SK-N-SH (cell line): ENCODE measurements around the gene EPHA3. TPM values are rescaled to one million over a fixed set of nuclear protein-coding genes. Genes with fewer than 3 reads are reported as not detected.

ENCODE experiments used
- CTCF ChIA-PET: fragments of 300-600, 350-600 bp; formaldehyde crosslinking; extraction: SDS; loops from one replicate; lab custom pipeline; 2021; lab: Yijun Ruan, JAX
- POLR2A ChIA-PET: fragments of 350-600 bp; sonication (Branson Sonifier 250); formaldehyde crosslinking; extraction: SDS; loops from one replicate; lab custom pipeline; 2020; ENCODE audit warnings: antibody characterized with exemption, inconsistent platforms; lab: Yijun Ruan, JAX
- DNase-seq: peaks from one replicate; pipeline ENCODE4 v3.0.0; 2012
- H2AFZ ChIP-seq: fragments of 200-600 bp; sonication (generic); 2 replicates; pipeline ENCODE4 v1.8.1; 2016; ENCODE audit warnings: antibody characterized with exemption, mild to moderate bottlenecking, low read depth
- H3F3A ChIP-seq: fragments of 200-600 bp; sonication (generic); replicated peaks from 2 replicates; pipeline ENCODE3; 2016; ENCODE audit warnings: antibody characterized with exemption, mild to moderate bottlenecking; ENCODE audit not compliant: insufficient read depth
- H3K27ac ChIP-seq, 2 experiments: fragments of 200-500 bp in 1 of 2; fragments of 200-600 bp in 1 of 2; sonication (Bioruptor generic) in 1 of 2; sonication (generic), shearing (Covaris generic) in 1 of 2; 2 replicates each; pipeline versions ENCODE4 v1.5.1 to v1.6.1; 2014 to 2016; ENCODE audit warnings: low read depth in 2 of 2, inconsistent platforms in 1 of 2, low read length in 1 of 2, mild to moderate bottlenecking in 1 of 2, mixed read lengths in 1 of 2
- H3K27me3 ChIP-seq: fragments of 200-600 bp; sonication (generic), shearing (Covaris generic); 2 replicates; pipeline ENCODE4 v1.6.1; 2016; ENCODE audit warnings: mixed run types; ENCODE audit not compliant: insufficient read depth
- H3K36me3 ChIP-seq, 2 experiments: fragments of 200-500 bp in 1 of 2; fragments of 200-600 bp in 1 of 2; sonication (Bioruptor generic) in 1 of 2; sonication (generic) in 1 of 2; replicated peaks in 1 of 2; 2 replicates each; pipeline versions ENCODE3 to v1.5.1; 2014 to 2016; ENCODE audit warnings: low read length in 1 of 2, mild to moderate bottlenecking in 1 of 2; ENCODE audit not compliant: insufficient read depth in 2 of 2, control insufficient read depth in 1 of 2
- H3K4me1 ChIP-seq, 2 experiments: fragments of 200-500 bp in 1 of 2; fragments of 200-600 bp in 1 of 2; sonication (Bioruptor generic) in 1 of 2; sonication (generic), shearing (Covaris generic) in 1 of 2; 2 replicates each; pipeline versions ENCODE4 v1.5.1 to v1.6.1; 2014 to 2016; ENCODE audit warnings: low read depth in 1 of 2, low read length in 1 of 2, mixed run types in 1 of 2; ENCODE audit not compliant: insufficient read depth in 2 of 2, control insufficient read depth in 1 of 2
- H3K4me2 ChIP-seq: fragments of 200-600 bp; sonication (generic), shearing (Covaris generic); 2 replicates; pipeline ENCODE4 v1.6.1; 2017; ENCODE audit warnings: mixed run types
- H3K4me3 ChIP-seq, 2 experiments: fragments of 200-500 bp in 1 of 2; fragments of 200-600 bp in 1 of 2; sonication (Bioruptor generic) in 1 of 2; sonication (generic), shearing (Covaris generic) in 1 of 2; 2 replicates each; pipeline versions ENCODE4 v1.5.1 to v1.8.1; 2014 to 2016; ENCODE audit warnings: low read depth in 2 of 2, inconsistent platforms in 1 of 2, low read length in 1 of 2, mild to moderate bottlenecking in 1 of 2, mixed read lengths in 1 of 2, moderate library complexity in 1 of 2
- H3K79me2 ChIP-seq: fragments of 200-600 bp; sonication (generic); 2 replicates; pipeline ENCODE4 v1.8.1; 2017; ENCODE audit warnings: mild to moderate bottlenecking; ENCODE audit not compliant: insufficient read depth
- H3K9ac ChIP-seq: fragments of 200-600 bp; sonication (generic); 2 replicates; pipeline ENCODE4 v1.6.1; 2017; ENCODE audit warnings: mixed run types
- H3K9me2 ChIP-seq: fragments of 200-600 bp; sonication (generic); 2 replicates; pipeline ENCODE4 v1.6.1; 2017; ENCODE audit warnings: mixed run types
- H3K9me3 ChIP-seq: fragments of 200-600 bp; sonication (generic); 2 replicates; pipeline ENCODE4 v1.6.1; 2017; ENCODE audit warnings: mixed run types, mild to moderate bottlenecking, moderate library complexity
- H4K20me1 ChIP-seq: fragments of 200-600 bp; sonication (generic); 2 replicates; pipeline ENCODE4 v1.6.1; 2017; ENCODE audit warnings: mild to moderate bottlenecking, mixed run types; ENCODE audit not compliant: insufficient read depth
- CTCF ChIP-seq: fragments of 200-600 bp; sonication (generic); IDR thresholded peaks from 2 replicates; pipeline ENCODE4 v1.6.1; 2017; ENCODE audit warnings: antibody characterized with exemption, mild to moderate bottlenecking, moderate library complexity
- ELF1 ChIP-seq: IDR thresholded peaks from 2 replicates; pipeline ENCODE4 v1.4.0; 2012
- EP300 ChIP-seq, 2 experiments: IDR thresholded peaks; 2 replicates each; pipeline versions ENCODE4 v1.4.0 to v1.6.1; 2012; ENCODE audit warnings: borderline replicate concordance in 1 of 2, low read depth in 1 of 2, low read length in 1 of 2
- FOSL2 ChIP-seq: IDR thresholded peaks from 2 replicates; pipeline ENCODE4 v1.4.0; 2012; ENCODE audit warnings: low read depth, mild to moderate bottlenecking, moderate library complexity, borderline replicate concordance
- FOXJ3 ChIP-seq: sonication (generic); formaldehyde crosslinking; IDR thresholded peaks from 2 replicates; pipeline ENCODE4 v1.5.1; 2020; ENCODE audit warnings: mild to moderate bottlenecking, missing genetic modification reagents
- FOXM1 ChIP-seq: IDR thresholded peaks from 2 replicates; pipeline ENCODE4 v1.4.0; 2012; ENCODE audit warnings: low read depth, mild to moderate bottlenecking
- GATA2 ChIP-seq: sonication (generic); formaldehyde crosslinking; IDR thresholded peaks from 2 replicates; pipeline ENCODE4 v1.5.0; 2020; ENCODE audit warnings: mild to moderate bottlenecking, missing genetic modification reagents
- IRF3 ChIP-seq: fragments of 150-350 bp; IDR thresholded peaks from 2 replicates; pipeline ENCODE4 v1.6.1; 2016; ENCODE audit warnings: mild to moderate bottlenecking, low read depth, low read length
- MXI1 ChIP-seq: IDR thresholded peaks from 2 replicates; pipeline ENCODE4 v1.6.1; 2012; ENCODE audit warnings: mild to moderate bottlenecking, low read depth, low read length, improper control_type of control experiment
- PBX3 ChIP-seq: IDR thresholded peaks from 2 replicates; pipeline ENCODE4; 2012
- POLR2AphosphoS5 ChIP-seq: IDR thresholded peaks from 2 replicates; pipeline ENCODE4 v1.6.1; 2012; ENCODE audit warnings: low read depth, low read length
- RFX5 ChIP-seq: IDR thresholded peaks from 2 replicates; pipeline ENCODE4 v1.6.1; 2012; ENCODE audit warnings: mild to moderate bottlenecking, improper control_type of control experiment, low read length
- SMC3 ChIP-seq: IDR thresholded peaks from 2 replicates; pipeline ENCODE4 v1.6.1; 2012; ENCODE audit warnings: low read depth, low read length, improper control_type of control experiment
- USF2 ChIP-seq: fragments of 150-350 bp; IDR thresholded peaks from 2 replicates; pipeline ENCODE4 v1.6.1; 2017; ENCODE audit warnings: antibody characterized with exemption, low read length, low read depth, borderline replicate concordance
- YY1 ChIP-seq: IDR thresholded peaks from 2 replicates; pipeline ENCODE4 v1.4.0; 2012; ENCODE audit warnings: low read depth, mild to moderate bottlenecking
- polyA plus RNA-seq, 3 experiments: library from polyadenylated mRNA; depleted of rRNA; stranded (reverse); fragments of >200 nt; gene quantifications; 2 replicates each; pipeline ENCODE4 v1.2.3, GENCODE V29; 2012
- TF ChIP-seq, protein P1 (sequence below): IDR thresholded peaks from 2 replicates; pipeline ENCODE4 v1.4.0; 2012; ENCODE audit warnings: low read depth, borderline replicate concordance

EPHA3 gene
- polyA plus RNA-seq, 1 of the 3 experiments (the other 2 are of a cell fraction): not detected

DNA sequence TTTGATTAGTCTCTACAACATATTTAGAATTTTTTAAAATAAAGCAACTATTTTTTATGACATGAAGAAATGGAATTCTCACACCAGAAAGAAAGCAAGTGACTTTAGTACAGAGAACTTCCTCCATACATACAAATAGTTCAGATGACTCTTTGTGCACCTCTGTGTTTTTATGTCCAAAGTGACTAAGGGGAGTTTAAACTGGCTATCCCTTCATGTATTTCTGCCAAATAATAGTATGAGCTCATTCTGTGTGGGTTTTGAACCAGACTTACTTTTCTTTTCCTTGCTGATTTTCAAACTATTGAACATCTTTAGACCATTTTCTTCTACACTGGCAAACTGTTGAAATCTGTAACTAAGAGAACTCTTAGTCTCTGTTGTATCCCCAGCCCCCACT is 196.3 kb downstream of the EPHA3 start:
- TF ChIP-seq PBX3: no peak
- no peak for TF ChIP-seq POLR2AphosphoS5
- TF ChIP-seq SMC3: no peak
- TF ChIP-seq FOXM1: no peak
- TF ChIP-seq FOSL2: no peak
- TF ChIP-seq EP300 (IDR thresholded peaks at IDR 0.05; ENCODE audit: borderline replicate concordance in 1 of 2, low read depth in 1 of 2, low read length in 1 of 2): no peak
- TF ChIP-seq FOXJ3: no peak
- no peak for TF ChIP-seq MXI1
- no peak for TF ChIP-seq USF2
- no peak for TF ChIP-seq CTCF
- no peak for TF ChIP-seq YY1
- no peak for TF ChIP-seq RFX5
- TF ChIP-seq, protein P1, sequence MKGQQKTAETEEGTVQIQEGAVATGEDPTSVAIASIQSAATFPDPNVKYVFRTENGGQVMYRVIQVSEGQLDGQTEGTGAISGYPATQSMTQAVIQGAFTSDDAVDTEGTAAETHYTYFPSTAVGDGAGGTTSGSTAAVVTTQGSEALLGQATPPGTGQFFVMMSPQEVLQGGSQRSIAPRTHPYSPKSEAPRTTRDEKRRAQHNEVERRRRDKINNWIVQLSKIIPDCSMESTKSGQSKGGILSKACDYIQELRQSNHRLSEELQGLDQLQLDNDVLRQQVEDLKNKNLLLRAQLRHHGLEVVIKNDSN: no peak
- no peak for TF ChIP-seq GATA2 (CRISPR knock-in tag)
- no peak for TF ChIP-seq IRF3
- TF ChIP-seq ELF1: no peak
- Histone ChIP-seq H3F3A (no peaks in the 10 kb centered on the region), H3K9me2 (no peaks in the 10 kb centered on the region), H3K36me3 (no peaks in the 10 kb centered on the region), H2AFZ (no peak overlapping the region), H3K9me3 (no peaks in the 10 kb centered on the region), H3K27ac (no peak overlapping the region), H3K9ac (no peak overlapping the region), H3K4me2 (no peak overlapping the region), H3K27me3 (no peaks in the 10 kb centered on the region), H3K4me3 (no peak overlapping the region), H3K4me1 (no peaks in the 10 kb centered on the region), H4K20me1 (no peaks in the 10 kb centered on the region), H3K79me2 (no peaks in the 10 kb centered on the region)
- no peak for DNase-seq
- POLR2A ChIA-PET: no interaction called here
- CTCF ChIA-PET: no interaction called here
